K562 (cell line): Measurements from ENCODE around the gene LAMA5. TPM values are rescaled to one million over a fixed set of nuclear protein-coding genes. Genes with fewer than 3 reads are reported as not detected.
A peak's percentile ranks its signal among the peaks of the same experiment; 100 is the strongest.

Source experiments
- ARNT ChIP-seq, 2 experiments: fragments of 450-650 bp; IDR thresholded peaks; 2 replicates each; pipeline ENCODE4 v1.6.1; 2016; ENCODE audit warnings: mild to moderate bottlenecking in 1 of 2
- BHLHE40 ChIP-seq: IDR thresholded peaks from 2 replicates; pipeline ENCODE4 v1.6.1; 2011; ENCODE audit warnings: low read length, improper control_type of control experiment
- CXXC5 ChIP-seq: fragments of 250-450 bp; sonication (Bioruptor Pico); IDR thresholded peaks from 2 replicates; pipeline ENCODE4 v1.8.0; 2022; ENCODE audit warnings: inconsistent platforms, mild to moderate bottlenecking, moderate library complexity
- DDX20 ChIP-seq: fragments of 450-650 bp; IDR thresholded peaks from 2 replicates; pipeline ENCODE4 v1.6.1; 2016; ENCODE audit warnings: missing genetic modification characterization, low read depth, mild to moderate bottlenecking, missing compliant biosample characterization, moderate library complexity
- DPF2 ChIP-seq: fragments of 450-650 bp; IDR thresholded peaks from 2 replicates; pipeline ENCODE4 v1.6.1; 2016
- ETS2 ChIP-seq: IDR thresholded peaks from 2 replicates; pipeline ENCODE4 v1.6.1; 2016; ENCODE audit warnings: borderline replicate concordance, missing genetic modification characterization, mild to moderate bottlenecking, moderate library complexity, missing compliant biosample characterization; ENCODE audit not compliant: poor library complexity, severe bottlenecking
- HNRNPUL1 ChIP-seq: fragments of 200-400 bp; formaldehyde crosslinking; IDR thresholded peaks from 2 replicates; pipeline ENCODE4 v1.6.1; 2017; ENCODE audit warnings: low read length
- KHSRP ChIP-seq: fragments of 450-650 bp; IDR thresholded peaks from 2 replicates; pipeline ENCODE4 v1.6.1; 2017
- MIER1 ChIP-seq: fragments of 450-650 bp; IDR thresholded peaks from 2 replicates; pipeline ENCODE4 v1.6.1; 2016; ENCODE audit warnings: antibody characterized with exemption, mild to moderate bottlenecking, low read depth
- NCOA4 ChIP-seq: fragments of 450-650 bp; IDR thresholded peaks from 2 replicates; pipeline ENCODE4 v1.6.1; 2018; ENCODE audit warnings: mild to moderate bottlenecking; ENCODE audit not compliant: partially characterized antibody
- NR2F6 ChIP-seq: fragments of 450-650 bp; formaldehyde crosslinking; IDR thresholded peaks from 2 replicates; pipeline ENCODE4 v1.4.0; 2020; ENCODE audit warnings: mild to moderate bottlenecking
- POU5F1 ChIP-seq: fragments of 150-350 bp; IDR thresholded peaks from 2 replicates; pipeline ENCODE4 v1.6.1; 2014; ENCODE audit warnings: borderline replicate concordance, low read length, low read depth, mild to moderate bottlenecking; ENCODE audit not compliant: partially characterized antibody
- SMARCA5 ChIP-seq: fragments of 450-650 bp; IDR thresholded peaks from 2 replicates; pipeline ENCODE4 v1.6.1; 2016
- SMARCB1 ChIP-seq: IDR thresholded peaks from 2 replicates; pipeline ENCODE4 v1.6.1; 2011; ENCODE audit warnings: improper control_type of control experiment, low read depth; ENCODE audit not compliant: insufficient read length
- SOX6 ChIP-seq: fragments of 450-650 bp; IDR thresholded peaks from 2 replicates; pipeline ENCODE4 v1.6.1; 2014; ENCODE audit warnings: mild to moderate bottlenecking
- SP1 ChIP-seq: sonication (generic); formaldehyde crosslinking; IDR thresholded peaks from 2 replicates; pipeline ENCODE4 v1.8.1; 2022; ENCODE audit warnings: mild to moderate bottlenecking, missing genetic modification reagents
- SPI1 ChIP-seq: IDR thresholded peaks from 2 replicates; pipeline ENCODE4 v1.6.1; 2011; ENCODE audit warnings: low read depth, low read length, control low read depth, borderline replicate concordance
- SRSF3 ChIP-seq: fragments of 200-400 bp; formaldehyde crosslinking; IDR thresholded peaks from 2 replicates; pipeline ENCODE4 v1.6.1; 2016; ENCODE audit warnings: mild to moderate bottlenecking, low read length, moderate library complexity; ENCODE audit not compliant: insufficient read depth
- ZNF717 ChIP-seq: fragments of 250-450 bp; sonication (Bioruptor Pico); IDR thresholded peaks from 2 replicates; pipeline ENCODE4 v1.5.0; 2021
- polyA plus RNA-seq, 8 experiments: library from polyadenylated mRNA; depleted of rRNA in 4 of 8; stranded (reverse) in 5 of 8; unstranded in 3 of 8; fragments of >200 nt; fragmentation: Nextera tagmentation in 2 of 8; fragmentation: Illumina TruSeq in 1 of 8; extraction: Ambion mirVana in 2 of 8; extraction: Trizol in 1 of 8; gene quantifications; 2 replicates each; pipeline versions ENCODE4 v1.2.1 to v1.2.3, GENCODE V29; 2011 to 2014; ENCODE audit warnings: inconsistent platforms in 1 of 8, missing spikeins in 1 of 8
- total RNA-seq, 7 experiments: library from RNA; depleted of rRNA in 6 of 7; stranded (reverse); fragments of >200 nt in 6 of 7; fragmentation: Illumina TruSeq in 2 of 7; extraction: Trizol in 2 of 7; gene quantifications; 2 replicates each; pipeline versions ENCODE4 v1.2.1 to v1.2.3, GENCODE V29; 2011 to 2021; ENCODE audit warnings: low replicate concordance in 1 of 7
- TF ChIP-seq, protein P1 (sequence below): fragments of 450-650 bp; IDR thresholded peaks from 2 replicates; pipeline ENCODE4 v1.7.1; 2018; ENCODE audit warnings: mild to moderate bottlenecking, low read depth; ENCODE audit not compliant: partially characterized antibody
- TF ChIP-seq, protein P2 (sequence below): fragments of 450-650 bp; IDR thresholded peaks from 2 replicates; pipeline ENCODE4 v1.6.1; 2016; ENCODE audit warnings: low read depth, mild to moderate bottlenecking, moderate library complexity
- TF ChIP-seq, protein P3 (sequence below): fragments of 450-650 bp; IDR thresholded peaks from 2 replicates; pipeline ENCODE4 v1.6.1; 2018; ENCODE audit not compliant: partially characterized antibody

LAMA5 gene
- total and polyA plus RNA-seq, 9 of the 15 experiments (the other 6 are each of a cell fraction or from before 2014, with no cell fraction given): 0.31 to 101 (median 7.8) TPM

DNA sequence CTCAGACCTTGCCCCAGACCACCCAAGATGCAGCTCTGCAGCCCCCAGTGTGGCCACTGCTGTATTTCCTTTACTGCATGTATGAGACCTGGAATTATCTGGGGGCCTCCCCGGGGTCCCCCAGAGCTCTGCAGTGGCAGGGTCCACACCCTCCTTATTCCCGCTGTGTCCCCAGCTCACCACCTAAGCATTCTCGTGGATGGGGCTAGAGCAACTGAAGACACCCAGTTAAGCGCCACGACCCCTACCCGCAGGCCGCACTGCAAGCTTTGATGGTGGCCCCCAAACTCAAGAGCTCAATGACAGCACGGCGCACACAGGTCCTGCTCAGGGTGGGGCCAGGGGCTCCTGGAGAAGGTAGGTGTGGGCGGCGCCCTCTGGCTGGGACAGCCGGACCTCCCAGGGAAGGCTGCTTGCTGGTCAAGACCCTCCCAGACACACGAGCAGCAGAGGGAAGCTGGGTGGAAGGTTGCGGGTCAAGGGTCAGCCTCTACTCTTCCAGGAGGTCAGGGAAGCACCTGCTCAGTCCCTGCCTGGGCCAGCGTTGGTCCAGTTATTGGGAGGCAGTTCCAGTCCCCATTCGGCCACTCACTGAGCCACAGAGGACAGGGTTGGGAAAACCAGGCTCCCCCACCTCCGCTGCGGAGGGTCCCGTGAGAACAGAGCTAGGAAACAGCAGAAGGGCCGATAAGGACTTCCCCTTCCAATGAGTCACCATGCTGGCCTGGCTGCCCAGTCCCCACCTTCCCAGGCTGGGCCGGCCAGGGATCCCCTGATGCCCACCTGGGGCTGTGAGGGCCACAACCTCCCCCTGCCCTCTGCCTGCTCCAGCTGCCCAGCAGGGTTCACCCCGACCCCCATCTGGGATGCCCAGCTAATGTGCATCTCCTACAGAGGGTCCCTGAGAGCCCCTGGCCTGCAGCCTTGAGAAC is 2.9 kb downstream of the LAMA5 start (continued):
- no peak for TF ChIP-seq ETS2
- TF ChIP-seq SMARCB1: no peak
- no peak for TF ChIP-seq MIER1
- TF ChIP-seq NR2F6 (CRISPR knock-in tag): no peak
- TF ChIP-seq SP1 (CRISPR knock-in tag): 0 out of 2 replicates have a peak, but pooled peaks have one; percentile 31
- TF ChIP-seq POU5F1: no peak
- TF ChIP-seq CXXC5 (CRISPR knock-in tag): 0 out of 2 replicates have a peak, but pooled peaks have one; percentile 24
- no peak for TF ChIP-seq ARNT (IDR thresholded peaks at IDR 0.05)
- peak; percentile 92 for TF ChIP-seq BHLHE40
- TF ChIP-seq SPI1: peak; percentile 76
- TF ChIP-seq, protein P1, sequence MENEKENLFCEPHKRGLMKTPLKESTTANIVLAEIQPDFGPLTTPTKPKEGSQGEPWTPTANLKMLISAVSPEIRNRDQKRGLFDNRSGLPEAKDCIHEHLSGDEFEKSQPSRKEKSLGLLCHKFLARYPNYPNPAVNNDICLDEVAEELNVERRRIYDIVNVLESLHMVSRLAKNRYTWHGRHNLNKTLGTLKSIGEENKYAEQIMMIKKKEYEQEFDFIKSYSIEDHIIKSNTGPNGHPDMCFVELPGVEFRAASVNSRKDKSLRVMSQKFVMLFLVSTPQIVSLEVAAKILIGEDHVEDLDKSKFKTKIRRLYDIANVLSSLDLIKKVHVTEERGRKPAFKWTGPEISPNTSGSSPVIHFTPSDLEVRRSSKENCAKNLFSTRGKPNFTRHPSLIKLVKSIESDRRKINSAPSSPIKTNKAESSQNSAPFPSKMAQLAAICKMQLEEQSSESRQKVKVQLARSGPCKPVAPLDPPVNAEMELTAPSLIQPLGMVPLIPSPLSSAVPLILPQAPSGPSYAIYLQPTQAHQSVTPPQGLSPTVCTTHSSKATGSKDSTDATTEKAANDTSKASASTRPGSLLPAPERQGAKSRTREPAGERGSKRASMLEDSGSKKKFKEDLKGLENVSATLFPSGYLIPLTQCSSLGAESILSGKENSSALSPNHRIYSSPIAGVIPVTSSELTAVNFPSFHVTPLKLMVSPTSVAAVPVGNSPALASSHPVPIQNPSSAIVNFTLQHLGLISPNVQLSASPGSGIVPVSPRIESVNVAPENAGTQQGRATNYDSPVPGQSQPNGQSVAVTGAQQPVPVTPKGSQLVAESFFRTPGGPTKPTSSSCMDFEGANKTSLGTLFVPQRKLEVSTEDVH: no peak
- no peak for TF ChIP-seq DDX20 (tag)
- TF ChIP-seq, protein P2, sequence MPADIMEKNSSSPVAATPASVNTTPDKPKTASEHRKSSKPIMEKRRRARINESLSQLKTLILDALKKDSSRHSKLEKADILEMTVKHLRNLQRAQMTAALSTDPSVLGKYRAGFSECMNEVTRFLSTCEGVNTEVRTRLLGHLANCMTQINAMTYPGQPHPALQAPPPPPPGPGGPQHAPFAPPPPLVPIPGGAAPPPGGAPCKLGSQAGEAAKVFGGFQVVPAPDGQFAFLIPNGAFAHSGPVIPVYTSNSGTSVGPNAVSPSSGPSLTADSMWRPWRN: no peak
- no peak for TF ChIP-seq HNRNPUL1
- TF ChIP-seq NCOA4: no peak
- TF ChIP-seq, protein P3, sequence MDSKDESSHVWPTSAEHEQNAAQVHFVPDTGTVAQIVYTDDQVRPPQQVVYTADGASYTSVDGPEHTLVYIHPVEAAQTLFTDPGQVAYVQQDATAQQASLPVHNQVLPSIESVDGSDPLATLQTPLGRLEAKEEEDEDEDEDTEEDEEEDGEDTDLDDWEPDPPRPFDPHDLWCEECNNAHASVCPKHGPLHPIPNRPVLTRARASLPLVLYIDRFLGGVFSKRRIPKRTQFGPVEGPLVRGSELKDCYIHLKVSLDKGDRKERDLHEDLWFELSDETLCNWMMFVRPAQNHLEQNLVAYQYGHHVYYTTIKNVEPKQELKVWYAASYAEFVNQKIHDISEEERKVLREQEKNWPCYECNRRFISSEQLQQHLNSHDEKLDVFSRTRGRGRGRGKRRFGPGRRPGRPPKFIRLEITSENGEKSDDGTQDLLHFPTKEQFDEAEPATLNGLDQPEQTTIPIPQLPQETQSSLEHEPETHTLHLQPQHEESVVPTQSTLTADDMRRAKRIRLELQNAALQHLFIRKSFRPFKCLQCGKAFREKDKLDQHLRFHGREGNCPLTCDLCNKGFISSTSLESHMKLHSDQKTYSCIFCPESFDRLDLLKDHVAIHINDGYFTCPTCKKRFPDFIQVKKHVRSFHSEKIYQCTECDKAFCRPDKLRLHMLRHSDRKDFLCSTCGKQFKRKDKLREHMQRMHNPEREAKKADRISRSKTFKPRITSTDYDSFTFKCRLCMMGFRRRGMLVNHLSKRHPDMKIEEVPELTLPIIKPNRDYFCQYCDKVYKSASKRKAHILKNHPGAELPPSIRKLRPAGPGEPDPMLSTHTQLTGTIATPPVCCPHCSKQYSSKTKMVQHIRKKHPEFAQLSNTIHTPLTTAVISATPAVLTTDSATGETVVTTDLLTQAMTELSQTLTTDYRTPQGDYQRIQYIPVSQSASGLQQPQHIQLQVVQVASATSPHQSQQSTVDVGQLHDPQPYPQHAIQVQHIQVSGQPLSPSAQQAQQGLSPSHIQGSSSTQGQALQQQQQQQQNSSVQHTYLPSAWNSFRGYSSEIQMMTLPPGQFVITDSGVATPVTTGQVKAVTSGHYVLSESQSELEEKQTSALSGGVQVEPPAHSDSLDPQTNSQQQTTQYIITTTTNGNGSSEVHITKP: peak; percentile 91
- TF ChIP-seq SMARCA5: no peak
- no peak for TF ChIP-seq KHSRP
- TF ChIP-seq DPF2: peak; percentile 71
- TF ChIP-seq SRSF3: no peak
- TF ChIP-seq ZNF717 (CRISPR knock-in tag): no peak
- TF ChIP-seq SOX6: no peak
